BLaER1 treated with 17β-estradiol and CSF1 and Interleukin-3, amounts not matched to agents 10 nM and 100 nM (cell line): Measurements from ENCODE around the gene ZNF770.
"Not testable (repeated sequence)": the region's sequence is repeated elsewhere in the genome, so short reads cannot be mapped to it uniquely, and the experiment has no call there.

Experiments used
- H3K27ac ChIP-seq, 11 experiments: shearing (Covaris generic); formaldehyde crosslinking; 2 replicates each; pipeline ENCODE4 v1.8.1; 2022
- H3K27me3 ChIP-seq, 11 experiments: shearing (Covaris generic); formaldehyde crosslinking; 2 replicates each; pipeline ENCODE4 v1.8.1; 2022
- H3K36me3 ChIP-seq, 11 experiments: shearing (Covaris generic); formaldehyde crosslinking; 2 replicates each; pipeline ENCODE4 v1.8.1; 2022
- H3K4me1 ChIP-seq, 10 experiments: shearing (Covaris generic); formaldehyde crosslinking; 2 replicates each; pipeline ENCODE4 v1.8.1; 2022
- H3K4me2 ChIP-seq, 11 experiments: shearing (Covaris generic); formaldehyde crosslinking; 2 replicates each; pipeline ENCODE4 v1.8.1; 2022
- H3K4me3 ChIP-seq, 10 experiments: shearing (Covaris generic); formaldehyde crosslinking; 2 replicates each; pipeline ENCODE4 v1.8.1; 2022
- H3K9ac ChIP-seq, 11 experiments: shearing (Covaris generic); formaldehyde crosslinking; 2 replicates each; pipeline ENCODE4 v1.8.1; 2022
- H3K9me3 ChIP-seq, 11 experiments: shearing (Covaris generic); formaldehyde crosslinking; replicated peaks in 1 of 11; 2 replicates each; pipeline ENCODE4 v1.8.1; 2022
- H4K20me1 ChIP-seq, 11 experiments: shearing (Covaris generic); formaldehyde crosslinking; 2 replicates each; pipeline ENCODE4 v1.8.1; 2022
- Cebpa-rat ChIP-seq, 11 experiments: shearing (Covaris generic); IDR thresholded peaks; 2 replicates each; pipeline ENCODE4 v1.8.1; 2022

ZNF770 gene

GRCh38 chr15:34986326-34986725 lies 1.8 kb downstream of the ZNF770 start:
- H3K27me3 ChIP-seq, result no peaks in the 10 kb centered on the region
- peak overlapping the region; percentile 85 to 99 (median 96) for H3K4me2 ChIP-seq
- H3K9me3 ChIP-seq, result no peaks in the 10 kb centered on the region
- no peak for TF ChIP-seq Cebpa-rat (IDR thresholded peaks at IDR 0.05)
- peaks cover 5 to 57% (median 38%) of the 10 kb centered on the region in 11 experiments; a peak in 19 of 22 replicates for H4K20me1 ChIP-seq
- H3K36me3 ChIP-seq, result peaks cover 30 to 57% (median 49%) of the 10 kb centered on the region in 11 experiments
- H3K4me1 ChIP-seq, result peaks cover 30 to 43% (median 39%) of the 10 kb centered on the region in 10 experiments
- H3K27ac ChIP-seq, result peak overlapping the region in 5 of 11 experiments; percentile 91 to 99 (median 97); a peak in 5 of 22 replicates
- H3K4me3 ChIP-seq, result peak overlapping the region; percentile 78 to 99 (median 90)
- H3K9ac ChIP-seq, result peak overlapping the region; percentile 89 to 98 (median 95); a peak in 20 of 22 replicates

GRCh38 chr15:34984889-34985630 lies 3.0 kb downstream of the ZNF770 start:
- Histone ChIP-seq H3K4me3 (0 out of 20 replicates have a peak overlapping the region, but pooled peaks of 1 of the 10 experiments have one; percentile 85), H3K9me3 (no peaks in the 10 kb centered on the region), H4K20me1 (peaks cover 5 to 67% (median 38%) of the 10 kb centered on the region in 11 experiments; a peak in 19 of 22 replicates), H3K9ac (peak overlapping the region in 4 of 11 experiments; percentile 30 to 98 (median 95); a peak in 2 of 22 replicates), H3K4me1 (peaks cover 26 to 41% (median 35%) of the 10 kb centered on the region in 10 experiments), H3K4me2 (peak overlapping the region; percentile 85 to 99 (median 96)), H3K27me3 (no peaks in the 10 kb centered on the region), H3K36me3 (peaks cover 33 to 70% (median 58%) of the 10 kb centered on the region in 11 experiments), H3K27ac (peak overlapping the region in 1 of 11 experiments; percentile 50; a peak in 4 of 22 replicates)
- no peak for TF ChIP-seq Cebpa-rat (IDR thresholded peaks at IDR 0.05)

- Histone ChIP-seq H3K27ac (no peak overlapping the region), H3K4me2 (no peak overlapping the region), H4K20me1 (peaks cover 0 to 36% (median 5%) of the 10 kb centered on the region in 11 experiments; a peak in 10 of 22 replicates), H3K4me1 (no peaks in the 10 kb centered on the region), H3K4me3 (no peak overlapping the region), H3K9me3 (no peaks in the 10 kb centered on the region), H3K9ac (no peak overlapping the region), H3K36me3 (peaks cover 7 to 49% (median 28%) of the 10 kb centered on the region in 11 experiments), H3K27me3 (no peaks in the 10 kb centered on the region)
- TF ChIP-seq Cebpa-rat (IDR thresholded peaks at IDR 0.05), result no peak
These were observed 11.3 kb downstream of the ZNF770 start for GRCh38 chr15:34976743-34977142.

- Histone ChIP-seq H3K9ac (no peak overlapping the region), H3K9me3 (no peaks in the 10 kb centered on the region), H3K27me3 (no peaks in the 10 kb centered on the region), H3K4me2 (no peak overlapping the region), H4K20me1 (peaks cover 0 to 29% (median 5%) of the 10 kb centered on the region in 11 experiments; a peak in 8 of 22 replicates), H3K36me3 (peaks cover under 1 to 42% (median 21%) of the 10 kb centered on the region in 11 experiments; a peak in 21 of 22 replicates), H3K27ac (no peak overlapping the region), H3K4me1 (no peaks in the 10 kb centered on the region), H3K4me3 (no peak overlapping the region)
- no peak for TF ChIP-seq Cebpa-rat (IDR thresholded peaks at IDR 0.05)
These were observed 12.0 kb downstream of the ZNF770 start for GRCh38 chr15:34976073-34976472.

- TF ChIP-seq Cebpa-rat (IDR thresholded peaks at IDR 0.05), result no peak
- Histone ChIP-seq H3K4me2 (no peak overlapping the region), H3K9ac (no peak overlapping the region), H3K36me3 (peaks cover 0 to 16% (median 9%) of the 10 kb centered on the region in 11 experiments; a peak in 15 of 22 replicates), H3K4me3 (no peak overlapping the region), H4K20me1 (peaks cover 0 to 17% (median 3%) of the 10 kb centered on the region in 11 experiments; a peak in 8 of 22 replicates), H3K27ac (no peak overlapping the region), H3K27me3 (no peaks in the 10 kb centered on the region), H3K4me1 (peaks cover 3 to 9% (median 8%) of the 10 kb centered on the region in 10 experiments), H3K9me3 (no peaks in the 10 kb centered on the region)
These were observed 14.6 kb downstream of the ZNF770 start for GRCh38 chr15:34973512-34973911.

GRCh38 chr15:34970098-34970643 lies 17.9 kb downstream of the ZNF770 start:
- H3K27me3 ChIP-seq, H3K9me3 ChIP-seq: not testable (repeated sequence)
- Histone ChIP-seq H3K4me2 (peak overlapping the region; percentile 65 to 87 (median 75)), H3K4me1 (peaks cover 22 to 39% (median 29%) of the 10 kb centered on the region in 10 experiments), H3K36me3 (peaks cover 0 to 24% (median 20%) of the 10 kb centered on the region in 11 experiments; a peak in 20 of 22 replicates), H4K20me1 (peaks cover 0 to 42% (median 22%) of the 10 kb centered on the region in 11 experiments; a peak in 18 of 22 replicates), H3K27ac (peak overlapping the region in 10 of 11 experiments; percentile 43 to 90 (median 86); a peak in 18 of 22 replicates), H3K9ac (peak overlapping the region; percentile 66 to 95 (median 93)), H3K4me3 (peak overlapping the region; percentile 83 to 99 (median 92))

- peak within 1 kb of the TSS; percentile 83 to 99 (median 92) for H3K4me3 ChIP-seq
- no peaks in the 10 kb centered on the region for H3K9me3 ChIP-seq
- peaks cover 0 to 29% (median 25%) of the 10 kb centered on the region in 11 experiments; a peak in 20 of 22 replicates for H3K36me3 ChIP-seq
- no peaks in the 10 kb centered on the region for H3K27me3 ChIP-seq
- H3K27ac ChIP-seq, result peak within 1 kb of the TSS; percentile 68 to 90 (median 88)
- peak within 1 kb of the TSS; percentile 87 to 95 (median 93) for H3K9ac ChIP-seq
- H3K4me2 ChIP-seq, result peak within 1 kb of the TSS; percentile 81 to 98 (median 91)
- no peak for TF ChIP-seq Cebpa-rat (IDR thresholded peaks at IDR 0.05)
- H3K4me1 ChIP-seq, result peaks cover 22 to 39% (median 30%) of the 10 kb centered on the region in 10 experiments
- H4K20me1 ChIP-seq, result peaks cover under 1 to 49% (median 28%) of the 10 kb centered on the region in 11 experiments; a peak in 18 of 22 replicates
These were observed 18.6 kb downstream of the ZNF770 start, which contains the start of gene AQR for GRCh38 chr15:34969340-34970097. AQR (minus strand) TSS chr15:34969742; CDS start chr15:34969613, 129 bp downstream.

GRCh38 chr15:34964277-34964676 lies 23.8 kb downstream of the ZNF770 start:
- Histone ChIP-seq H3K27me3 (no peaks in the 10 kb centered on the region), H3K4me3 (no peak overlapping the region), H4K20me1 (peaks cover 5 to 94% (median 68%) of the 10 kb centered on the region in 11 experiments; a peak in 19 of 22 replicates), H3K27ac (no peak overlapping the region), H3K4me2 (no peak overlapping the region), H3K9ac (no peak overlapping the region), H3K4me1 (peaks cover 18 to 35% (median 26%) of the 10 kb centered on the region in 10 experiments), H3K9me3 (no peaks in the 10 kb centered on the region), H3K36me3 (peaks cover 42 to 80% (median 74%) of the 10 kb centered on the region in 11 experiments)
- TF ChIP-seq Cebpa-rat (IDR thresholded peaks at IDR 0.05), result no peak
